Activated CD4-positive, CD25-positive, alpha-beta regulatory T cell (primary cell): Measurements from ENCODE around the gene WASL.
"Not testable (repeated sequence)": the region's sequence is repeated elsewhere in the genome, so short reads cannot be mapped to it uniquely, and the experiment has no call there.

Experiments
- DNase-seq, 4 experiments: peaks; one replicate each; lab custom pipeline; 2025; lab: John Stamatoyannopoulos, UW

WASL gene

DNA sequence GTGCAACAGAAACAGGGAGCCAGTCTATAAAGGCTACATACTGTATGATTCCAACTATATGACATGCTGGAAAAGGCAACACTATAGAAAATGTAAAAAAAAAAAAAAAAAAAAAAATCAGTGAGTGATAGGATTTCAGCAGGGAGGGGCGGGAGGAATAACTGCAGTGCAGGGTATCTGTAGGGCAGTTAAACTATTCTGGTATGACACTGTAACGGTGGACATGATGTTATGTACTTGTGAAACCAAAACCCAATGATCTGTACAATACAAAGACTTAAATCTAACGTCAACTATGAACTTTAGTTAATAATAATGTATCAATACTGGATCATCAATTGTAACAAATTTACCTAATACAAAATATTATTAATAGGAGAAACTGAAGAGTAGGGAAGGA lies 14.3 kb downstream of the WASL start:
- no peak for DNase-seq

DNA sequence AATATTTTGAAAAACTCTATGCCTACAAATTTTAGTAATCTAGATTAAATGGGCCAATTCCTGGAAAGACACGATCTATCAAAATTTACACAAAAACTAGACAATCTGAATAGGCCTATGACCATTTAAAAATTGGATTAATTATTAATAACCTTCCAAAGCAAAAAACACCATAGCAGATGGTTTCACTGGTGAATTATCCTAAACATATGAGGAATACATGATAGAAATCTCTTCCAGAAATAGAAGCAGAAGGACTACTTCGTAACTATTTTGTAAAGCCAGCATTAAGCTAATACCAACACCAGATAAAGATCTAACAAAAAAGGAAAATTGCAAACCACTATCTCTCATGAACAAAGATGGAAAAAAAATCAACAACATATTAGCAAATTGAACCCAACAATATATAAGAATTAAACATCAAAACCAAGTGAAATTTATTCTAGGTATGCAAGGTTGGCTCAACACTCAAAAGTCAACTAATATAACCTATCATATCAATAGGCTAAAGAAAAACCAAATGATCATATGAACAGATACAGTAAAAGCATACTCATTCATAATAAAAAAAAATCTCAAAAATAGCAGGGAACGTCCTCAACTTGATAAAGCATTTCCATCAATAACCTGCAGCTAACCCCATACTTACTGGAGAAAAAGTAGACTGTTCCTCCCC lies 16.3 kb downstream of the WASL start:
- no peak for DNase-seq

DNA sequence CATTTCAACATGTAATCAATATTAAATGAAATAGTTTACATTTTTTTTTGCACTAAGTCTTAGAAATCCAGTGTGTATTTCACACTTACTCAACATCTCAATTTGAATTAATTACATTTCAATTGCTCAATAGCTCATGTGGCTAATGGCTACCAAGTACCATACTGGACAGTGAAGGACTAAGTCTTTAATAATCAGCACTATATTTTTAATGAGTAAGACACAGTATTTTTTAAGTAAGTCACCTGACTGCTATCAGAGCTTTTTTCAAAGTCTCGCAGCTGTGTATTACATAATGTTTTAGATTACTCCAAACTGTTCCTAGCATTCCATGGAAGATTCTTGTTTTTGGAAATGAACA lies 19.6 kb downstream of the WASL start:
- DNase-seq = no peak

DNA sequence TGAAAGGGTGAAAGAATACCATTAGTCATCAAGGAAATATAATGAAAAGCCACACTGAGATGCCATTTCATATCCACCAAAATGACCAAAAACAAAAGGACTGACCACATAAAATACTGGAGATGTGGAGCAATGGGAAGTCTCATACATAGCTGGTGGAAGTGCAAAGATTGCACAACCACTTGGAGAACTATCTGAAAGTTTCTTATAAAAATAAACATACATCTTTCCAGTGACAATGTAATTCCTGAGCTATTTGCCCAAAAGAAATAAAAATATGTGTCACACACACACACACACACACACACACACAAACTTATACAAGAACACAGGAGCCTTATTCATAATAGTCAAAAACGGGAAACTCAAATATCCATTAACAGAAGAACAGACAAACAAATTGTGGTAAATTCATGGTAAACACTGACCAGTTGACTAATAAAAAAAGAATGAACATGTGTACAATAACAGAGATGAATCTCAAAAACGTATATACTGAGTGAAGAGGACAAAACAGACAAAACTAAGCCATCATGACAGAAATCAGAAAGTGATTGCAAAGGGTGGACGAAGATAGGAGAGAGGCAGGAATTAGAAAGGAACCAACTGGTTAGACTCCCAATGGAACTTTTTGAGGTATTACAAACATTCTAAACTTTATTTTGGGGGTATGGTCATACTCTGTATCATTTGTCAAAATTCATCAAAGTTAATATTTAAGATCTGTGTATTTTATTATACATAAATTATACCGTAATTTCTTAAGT lies 21.5 kb downstream of the WASL start:
- no peak for DNase-seq

DNA sequence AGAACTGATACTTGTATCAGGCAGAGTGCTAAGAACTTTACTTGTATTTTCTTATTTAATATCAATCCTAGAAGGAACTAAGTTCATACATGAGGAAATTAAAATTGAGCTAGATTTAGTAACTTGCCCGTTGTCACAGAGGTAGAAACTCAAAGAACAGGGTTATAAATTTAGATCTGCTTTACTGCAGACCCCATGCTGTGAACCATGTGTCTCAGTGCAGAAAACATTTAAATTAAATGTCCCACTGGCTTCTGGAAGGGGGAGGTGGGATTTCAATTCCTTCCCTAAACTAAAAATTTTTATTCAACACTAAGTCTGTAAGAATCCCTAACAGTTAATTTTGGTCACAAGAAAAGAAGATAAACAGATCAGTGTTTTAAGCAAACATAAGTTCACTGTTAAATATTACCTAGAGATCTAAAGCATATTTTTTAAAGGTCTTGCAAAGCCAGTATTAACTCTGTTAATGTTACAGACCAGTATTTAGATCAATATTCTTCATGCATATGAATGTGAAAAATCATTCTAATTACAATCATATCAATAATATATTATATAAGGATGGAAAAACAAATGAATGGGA lies 23.1 kb downstream of the WASL start:
- DNase-seq = no peak

DNA sequence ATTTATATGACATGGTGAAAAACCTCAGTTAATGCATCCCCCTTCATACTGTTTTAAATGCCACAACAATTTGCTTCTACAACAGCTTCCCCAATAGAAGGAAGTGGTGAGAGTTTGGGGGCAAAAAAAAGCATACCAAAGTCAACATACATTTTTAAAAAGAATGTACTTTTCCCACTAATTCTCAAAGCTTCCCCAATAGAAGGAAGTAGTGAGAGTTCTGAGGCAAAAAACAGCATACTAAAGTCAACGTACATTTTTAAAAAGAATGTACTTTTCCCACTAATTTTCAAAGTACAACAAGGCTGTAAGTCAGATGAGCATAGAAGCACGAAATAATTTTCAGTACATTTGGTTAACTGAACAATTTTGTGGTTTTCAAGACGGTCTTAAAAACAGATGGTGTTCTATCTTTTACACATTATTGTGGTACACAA lies 24.0 kb downstream of the WASL start:
- no peak for DNase-seq

DNA sequence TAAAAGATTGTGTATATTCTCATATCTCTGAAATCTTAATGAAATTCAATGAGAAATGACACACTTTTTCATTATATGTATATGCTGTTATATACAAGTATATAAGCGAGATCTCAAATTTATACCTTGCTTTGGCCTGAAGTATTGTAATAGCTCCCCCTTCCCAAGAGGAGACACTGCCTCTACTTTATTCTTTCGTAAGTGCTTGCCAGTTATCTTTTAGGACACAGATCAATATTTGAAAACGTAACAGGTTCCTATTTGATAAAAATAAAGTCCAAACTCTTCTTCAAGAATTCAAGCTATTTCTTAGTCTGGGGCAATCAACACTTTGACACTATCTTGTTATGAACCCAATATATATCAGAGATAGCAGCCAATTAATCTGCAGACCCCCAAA lies 24.9 kb downstream of the WASL start:
- no peak for DNase-seq

DNA sequence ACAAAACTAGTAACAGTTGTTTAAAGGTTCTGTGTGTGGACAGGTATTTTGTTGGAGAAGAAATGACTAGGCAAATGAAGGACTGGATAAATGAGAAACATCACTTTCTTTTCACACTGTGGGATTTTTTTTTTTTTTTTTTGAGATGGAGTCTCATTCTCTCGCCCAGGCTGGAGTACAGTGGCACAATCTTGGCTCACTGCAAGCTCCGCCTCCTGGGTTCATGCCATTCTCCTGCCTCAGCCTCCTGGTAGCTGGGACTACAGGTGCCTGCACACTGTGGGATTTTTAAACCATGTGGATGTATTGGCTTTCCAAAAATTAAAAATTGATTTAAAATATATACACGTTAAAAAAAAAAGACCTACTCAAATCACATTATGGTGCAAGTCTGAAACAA lies 28.3 kb downstream of the WASL start:
- DNase-seq = not testable (repeated sequence)

DNA sequence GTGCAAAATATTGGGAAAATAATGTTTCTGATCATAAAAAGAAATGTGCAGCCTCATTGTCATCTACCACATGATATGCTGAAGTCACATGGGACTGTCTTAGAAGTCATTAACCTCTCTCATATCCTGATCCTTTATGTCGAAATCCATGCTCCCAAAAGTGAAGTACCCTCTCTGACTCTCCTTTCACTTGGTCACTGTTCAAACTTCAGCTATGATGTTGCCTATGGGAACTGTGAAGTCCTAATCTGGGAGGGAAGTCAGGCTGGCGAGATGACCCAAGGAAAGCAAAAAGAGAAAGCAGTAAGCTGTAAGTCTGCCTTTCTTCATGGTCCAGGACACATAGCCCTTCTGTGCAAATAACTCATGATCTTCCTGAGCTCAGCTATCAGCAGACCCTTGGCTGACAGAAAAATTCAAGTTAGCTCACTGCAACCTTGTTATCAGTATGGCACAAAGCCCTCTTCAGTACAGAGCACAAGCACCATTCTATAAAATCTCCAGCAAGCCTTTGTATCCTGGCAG lies 29.5 kb downstream of the WASL start:
- DNase-seq = no peak

DNA sequence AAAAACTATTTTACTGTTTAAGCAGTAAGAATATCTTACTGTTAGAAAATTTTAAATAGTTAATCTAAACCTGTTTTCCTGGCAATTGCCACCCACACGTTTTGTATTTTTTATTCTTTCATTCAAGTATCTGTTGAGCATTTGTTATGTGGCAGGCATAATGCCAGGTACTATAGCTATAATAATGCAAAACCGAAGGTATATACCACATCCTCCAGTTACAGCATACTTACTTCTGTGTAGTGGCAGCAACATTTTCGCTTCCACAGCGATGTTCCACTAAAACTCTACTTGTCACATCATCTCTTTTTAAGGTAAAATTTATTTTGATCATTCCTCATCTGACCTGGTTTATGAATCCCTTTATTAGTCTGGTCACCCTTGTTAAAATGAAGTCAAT lies 30.0 kb downstream of the WASL start:
- DNase-seq = no peak

DNA sequence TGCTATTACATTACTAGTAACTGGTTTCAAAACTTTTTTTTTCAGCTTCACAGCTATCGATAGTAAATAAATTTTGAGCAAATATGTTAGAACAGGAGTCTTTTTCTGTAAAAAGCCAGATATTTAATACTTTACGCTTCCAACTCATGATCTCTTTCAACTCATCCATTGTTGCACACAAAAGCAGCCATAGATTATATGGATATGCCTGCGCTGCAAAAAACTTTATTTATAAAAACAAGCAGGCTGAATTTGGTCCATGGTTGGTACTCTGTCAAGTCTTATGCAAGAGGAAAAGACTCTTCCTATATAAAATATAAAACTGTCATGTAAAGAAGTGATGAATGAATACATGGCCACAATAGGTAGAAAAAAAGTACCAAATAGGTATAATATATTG lies 31.1 kb downstream of the WASL start:
- DNase-seq = no peak

DNA sequence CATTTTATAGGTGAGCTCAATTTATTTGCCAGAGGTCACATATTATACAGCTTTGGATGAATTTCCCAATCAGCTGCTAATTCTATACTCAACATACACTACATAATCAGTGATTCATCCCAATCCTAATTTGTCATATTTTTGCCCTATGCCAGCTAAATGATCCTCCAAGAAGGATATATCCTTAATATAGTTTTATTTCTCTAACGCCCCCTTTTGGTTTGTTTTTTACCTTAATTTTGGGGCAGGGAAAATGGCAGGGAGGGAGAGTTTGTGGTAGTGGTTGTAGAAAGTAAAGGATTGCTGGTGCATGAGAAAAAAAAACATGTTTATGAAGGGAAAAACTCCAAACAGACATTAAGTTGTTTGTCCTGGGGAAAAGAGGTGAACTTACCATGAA lies 31.9 kb downstream of the WASL start:
- no peak for DNase-seq

DNA sequence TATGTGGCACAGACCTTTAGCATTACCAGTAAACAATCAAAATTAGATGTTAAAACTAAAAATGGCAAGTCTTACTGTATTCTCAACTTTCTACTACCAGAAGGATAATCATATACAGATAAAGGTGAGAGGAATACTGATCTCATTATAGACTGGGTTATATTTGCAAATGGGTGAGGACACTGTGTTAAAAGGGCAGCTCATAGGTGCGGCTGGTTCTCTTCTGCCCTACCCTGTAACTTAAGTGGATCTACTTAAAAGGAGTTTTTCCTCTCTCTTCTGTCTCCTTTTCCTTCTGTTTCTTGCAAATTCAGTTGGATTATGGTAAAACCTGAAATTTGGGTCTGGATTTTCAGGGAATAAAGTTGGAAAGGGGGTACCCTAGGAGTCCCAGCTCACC lies 33.0 kb downstream of the WASL start:
- DNase-seq = no peak

DNA sequence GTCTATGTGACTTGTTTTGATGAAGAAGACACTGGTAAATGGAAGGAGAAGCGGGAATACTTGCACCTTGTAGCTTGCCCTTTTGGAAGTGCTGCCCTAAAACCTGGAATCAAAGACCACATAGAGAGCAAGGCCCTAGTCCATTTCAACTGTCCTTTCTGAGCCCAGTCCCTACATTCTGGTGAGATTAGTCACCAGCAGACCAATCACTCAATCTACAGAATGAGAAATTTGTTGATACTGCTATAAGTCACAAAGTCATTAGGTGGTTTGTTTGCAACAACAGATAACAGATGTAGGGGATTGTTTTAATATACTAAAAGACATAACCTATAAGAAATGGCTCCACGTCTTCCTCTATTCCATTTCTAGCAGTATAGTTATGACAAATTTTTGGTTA lies 33.6 kb downstream of the WASL start:
- DNase-seq = no peak

DNA sequence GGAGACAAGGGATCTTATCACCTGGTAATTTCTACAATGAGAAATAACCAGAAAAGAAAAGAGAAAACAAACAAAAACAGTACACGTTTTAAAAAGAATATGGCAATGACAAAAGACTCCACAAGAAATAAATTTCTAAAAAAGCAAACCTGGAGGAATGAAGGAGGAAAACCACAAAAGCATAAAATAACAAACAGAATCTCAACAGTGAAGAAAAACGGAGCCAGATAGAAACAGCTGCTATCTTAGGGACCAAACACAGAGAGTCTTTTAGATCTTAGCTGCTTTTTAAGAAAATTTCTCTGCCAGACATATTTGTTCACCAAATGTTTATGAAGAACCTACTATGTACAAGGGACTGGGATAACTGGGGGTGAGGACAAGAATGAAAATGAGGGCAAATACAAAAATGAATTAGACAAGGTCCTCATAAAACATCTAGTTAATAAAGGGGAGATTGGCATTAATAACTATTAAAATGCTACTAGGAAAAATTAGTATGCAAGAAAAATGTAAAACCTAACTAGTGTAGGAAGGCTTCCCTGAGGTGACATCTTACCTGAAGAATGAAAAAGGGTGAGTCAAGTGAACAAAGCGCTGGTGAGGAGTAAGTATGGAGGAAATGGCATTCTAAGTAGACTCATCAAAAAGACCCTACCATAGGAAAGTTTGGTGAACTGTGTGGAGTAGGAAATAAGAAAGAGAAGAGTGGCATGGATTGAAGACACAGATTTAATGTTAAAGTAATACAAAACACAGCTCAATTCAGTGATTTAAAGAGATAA lies 34.3 kb downstream of the WASL start:
- DNase-seq = no peak

DNA sequence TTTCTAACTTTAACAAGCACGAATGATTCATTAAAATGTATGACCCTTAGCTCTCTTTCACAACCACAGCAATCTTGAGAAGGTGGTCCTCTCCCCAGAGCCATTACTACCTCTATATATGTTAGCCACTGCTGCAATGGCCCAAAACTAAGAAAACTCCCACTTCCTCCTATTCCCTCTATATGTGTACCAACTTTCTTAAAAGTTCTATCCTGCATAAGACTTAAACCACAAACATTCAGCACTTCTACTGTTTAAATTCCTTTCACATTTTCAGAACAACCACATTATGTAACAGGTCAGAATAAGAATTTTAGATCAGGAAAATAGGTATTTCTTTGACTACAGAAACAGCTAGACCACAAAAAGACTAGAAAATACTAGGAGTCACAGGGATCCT lies 36.2 kb downstream of the WASL start:
- DNase-seq = no peak

DNA sequence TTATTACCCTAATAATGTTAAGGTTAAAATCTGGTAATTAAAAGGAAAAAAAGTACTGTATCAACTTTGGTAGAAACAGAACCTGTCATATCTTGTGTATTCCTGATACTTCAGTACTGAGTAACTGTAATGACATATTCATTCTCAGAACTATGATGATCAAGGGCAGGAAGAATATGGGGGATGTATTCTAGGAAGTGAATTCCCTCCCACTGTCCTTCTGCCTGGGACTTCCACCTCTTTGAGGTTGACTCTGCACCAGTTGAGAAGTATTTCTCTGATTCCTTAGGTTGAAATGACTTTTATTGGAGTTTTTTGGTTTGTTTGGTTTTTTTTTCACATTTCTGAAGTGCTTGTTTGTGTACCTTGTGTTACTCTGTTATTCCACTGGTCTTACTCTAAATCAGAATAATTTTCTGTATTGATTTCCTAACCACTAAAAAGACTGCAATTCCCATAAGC lies 36.9 kb downstream of the WASL start:
- no peak for DNase-seq

DNA sequence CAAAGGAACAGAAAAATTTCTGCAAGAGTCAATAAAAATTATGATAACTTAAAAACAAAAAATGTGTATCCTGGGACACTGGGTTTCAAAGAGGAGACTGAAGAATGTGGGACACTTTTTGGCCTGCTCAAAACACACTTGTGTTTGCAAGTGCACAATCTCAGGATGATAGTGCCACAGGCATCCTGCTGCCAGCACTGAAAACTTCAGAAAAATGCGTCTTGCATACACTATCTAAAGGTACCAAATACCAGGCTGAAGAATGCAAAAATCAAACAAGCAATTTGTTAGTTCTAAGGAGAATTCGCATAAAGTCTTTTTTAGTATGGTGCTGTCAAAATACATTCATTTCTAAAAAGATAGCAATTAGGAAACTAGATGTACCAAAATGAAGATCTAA lies 38.1 kb downstream of the WASL start:
- no peak for DNase-seq

DNA sequence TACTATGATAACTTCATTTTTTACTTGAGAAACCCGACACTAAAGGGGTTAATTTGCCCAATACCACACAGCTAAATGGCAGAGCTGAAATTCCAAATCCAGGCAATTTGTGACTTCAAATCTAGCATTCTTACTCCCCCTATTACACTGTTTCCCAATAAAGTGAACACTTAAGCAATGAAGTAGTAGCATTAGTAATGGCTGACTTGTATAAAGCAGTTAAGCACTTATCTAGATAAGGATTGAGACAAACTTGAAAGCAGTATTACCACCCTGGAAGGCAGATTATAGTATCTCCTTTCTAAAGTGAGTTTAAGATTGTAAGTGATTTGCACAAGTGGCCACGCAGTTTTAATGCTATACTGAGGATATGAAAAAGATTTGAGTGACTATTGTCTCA lies 39.3 kb downstream of the WASL start:
- no peak for DNase-seq

DNA sequence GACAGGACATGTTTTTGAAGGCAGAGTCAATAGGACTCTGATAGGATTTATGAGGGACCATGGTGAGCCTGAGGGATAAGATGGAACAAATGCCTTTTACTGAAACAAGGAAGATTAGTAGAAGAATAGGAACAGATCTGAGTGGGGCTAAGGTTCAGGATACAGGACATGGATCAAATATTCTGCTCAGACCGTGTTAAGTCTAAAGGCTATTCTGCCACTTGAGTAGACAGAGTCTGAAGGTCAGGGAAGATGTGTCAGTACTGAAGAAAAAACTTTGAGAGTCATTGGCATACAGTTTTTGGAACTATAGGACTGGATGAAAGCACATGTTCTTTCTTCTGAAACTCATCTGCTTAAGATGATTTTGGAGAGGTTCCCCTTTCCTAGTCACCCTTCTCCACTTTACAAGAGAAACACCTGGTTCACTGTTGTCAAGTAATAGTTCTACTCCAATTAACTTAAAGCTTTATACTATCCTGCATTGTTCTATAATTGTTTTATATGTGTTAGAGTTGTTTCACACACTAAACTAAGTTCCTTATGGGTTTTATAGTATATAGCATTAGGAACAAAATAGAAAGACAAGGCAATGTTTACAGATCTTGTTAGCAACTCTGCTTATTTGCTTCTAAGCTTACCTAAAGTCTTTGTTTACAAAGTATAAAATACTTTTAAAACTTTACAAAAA lies 43.4 kb downstream of the WASL start:
- DNase-seq = no peak

DNA sequence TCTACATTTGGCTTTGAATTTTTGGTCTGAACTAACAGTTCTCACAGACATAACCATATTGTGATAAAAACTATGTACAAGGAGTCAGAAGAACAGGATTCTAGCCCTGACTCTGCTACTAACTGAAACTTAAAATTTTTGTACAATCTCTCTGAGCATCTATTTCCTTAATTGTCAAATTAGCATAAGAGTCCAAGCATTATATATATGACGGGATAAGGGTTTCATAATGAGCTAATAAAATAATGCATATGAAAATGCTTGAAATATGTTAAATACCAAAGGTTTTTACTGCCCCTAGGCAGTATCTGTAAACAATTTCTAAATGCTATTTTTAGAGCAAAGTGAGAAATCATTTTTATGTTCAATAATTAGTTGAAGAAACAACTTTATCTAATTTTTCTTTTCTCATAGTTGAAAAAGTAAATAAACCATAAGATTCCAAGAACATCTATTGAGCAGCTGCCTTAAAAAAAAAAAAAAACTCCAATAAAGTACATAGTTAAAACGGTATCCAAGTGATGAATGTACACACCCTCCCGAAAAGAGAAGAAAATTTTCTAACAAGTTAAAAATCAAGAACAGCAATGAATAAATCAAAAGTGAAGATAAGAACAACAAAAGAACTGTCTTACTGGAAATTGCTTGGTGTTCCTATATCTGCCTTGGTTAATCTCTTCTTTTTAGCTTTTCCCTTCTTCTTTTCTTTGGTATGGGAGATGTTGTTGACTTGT lies 52.7 kb downstream of the WASL start:
- no peak for DNase-seq
